GM12878 (cell line): Measurements from ENCODE around the gene ANTXR2. TPM values are rescaled to one million over a fixed set of nuclear protein-coding genes. Genes with fewer than 3 reads are reported as not detected.

Source experiments
- ATAC-seq: fragments of 200-7000 bp; cut with Tn5 transposase; 3 replicates; pipeline ENCODE4 v1.9.1; 2020; ENCODE audit warnings: mild to moderate bottlenecking, moderate library complexity
- BruUV-seq: library from RNA; stranded (reverse); fragments of 400-500 nt; replicated peaks from 2 replicates; lab custom pipeline; 2021; lab: Mats Ljungman, UMichigan
- CTCF ChIA-PET: fragments of 300-600 bp; sonication (Branson Sonifier 250); formaldehyde crosslinking; extraction: SDS; loops from one replicate; lab custom pipeline; 2021; ENCODE audit warnings: inconsistent platforms; lab: Yijun Ruan, JAX
- POLR2A ChIA-PET: fragments of 350-600 bp; formaldehyde crosslinking; extraction: SDS; loops from one replicate; lab custom pipeline; 2021; ENCODE audit warnings: inconsistent platforms; lab: Charles Lee
- RAD21 ChIA-PET: fragments of 300-600 bp; sonication (Branson Sonifier 250); formaldehyde crosslinking; loops from one replicate; lab custom pipeline; 2023; ENCODE audit warnings: antibody characterized with exemption; ENCODE audit not compliant: unreplicated experiment; lab: Charles Lee
- SMC1A ChIA-PET: fragments of 300-600 bp; sonication (Branson Sonifier 250); formaldehyde crosslinking; loops from one replicate; lab custom pipeline; 2023; ENCODE audit not compliant: unreplicated experiment, uncharacterized antibody; lab: Charles Lee
- DNase-seq: peaks from one replicate; pipeline ENCODE4 v3.0.0-alpha.2; 2011; ENCODE audit warnings: low read depth, low spot score
- FAIRE-seq: peaks from 3 replicates; lab custom pipeline; 2011; peaks lifted over from hg19 to GRCh38; lab: Jason Lieb, UNC
- H2AFZ ChIP-seq: 2 replicates; pipeline ENCODE4 v1.6.0; 2011; ENCODE audit warnings: low read depth, low read length, control low read depth; ENCODE audit not compliant: control insufficient read depth
- H3K27ac ChIP-seq: 2 replicates; pipeline ENCODE4 v1.5.1; 2011; ENCODE audit warnings: control low read depth; ENCODE audit not compliant: control insufficient read depth, insufficient read depth
- H3K27me3 ChIP-seq, 2 experiments: replicated peaks in 1 of 2; 2 replicates each; pipeline versions ENCODE4 v1.6.0 to v1.6.1; 2011; ENCODE audit warnings: low read length in 1 of 2; ENCODE audit not compliant: control insufficient read depth in 2 of 2, insufficient read depth in 2 of 2
- H3K36me3 ChIP-seq, 2 experiments: 2 replicates each; pipeline ENCODE4 v1.5.1; 2011; ENCODE audit warnings: low read length in 1 of 2; ENCODE audit not compliant: control insufficient read depth in 2 of 2, insufficient read depth in 2 of 2
- H3K4me1 ChIP-seq: 2 replicates; pipeline ENCODE4 v1.6.1; 2011; ENCODE audit warnings: mild to moderate bottlenecking, low read length, moderate library complexity, mixed read lengths; ENCODE audit not compliant: control insufficient read depth, insufficient read depth
- H3K4me2 ChIP-seq: 2 replicates; pipeline ENCODE4 v1.6.0; 2011; ENCODE audit warnings: control low read depth; ENCODE audit not compliant: control insufficient read depth, insufficient read depth
- H3K4me3 ChIP-seq: fragments of 200-600 bp; sonication (generic); 2 replicates; pipeline ENCODE4 v1.5.1; 2016
- H3K79me2 ChIP-seq: 2 replicates; pipeline ENCODE4 v1.6.0; 2011; ENCODE audit warnings: low read length; ENCODE audit not compliant: control insufficient read depth, insufficient read depth
- H3K9ac ChIP-seq: 2 replicates; pipeline ENCODE4 v1.8.0; 2011; ENCODE audit warnings: low read length, control low read depth, mixed read lengths; ENCODE audit not compliant: control insufficient read depth, insufficient read depth
- H3K9me3 ChIP-seq: replicated peaks from 3 replicates; pipeline ENCODE4 v1.5.1; 2011; ENCODE audit warnings: mild to moderate bottlenecking, low read length; ENCODE audit not compliant: control insufficient read depth, insufficient read depth
- H4K20me1 ChIP-seq: 2 replicates; pipeline ENCODE4 v1.6.0; 2011; ENCODE audit not compliant: control insufficient read depth, insufficient read depth
- ASH2L ChIP-seq: fragments of 300-600, 200-600 bp; sonication (generic); IDR thresholded peaks from 2 replicates; pipeline ENCODE4 v1.6.1; 2017; ENCODE audit warnings: low read depth, mild to moderate bottlenecking, borderline replicate concordance
- ATF3 ChIP-seq: IDR thresholded peaks from 2 replicates; pipeline ENCODE4 v1.6.1; 2011; ENCODE audit warnings: low read depth, mild to moderate bottlenecking, low read length, moderate library complexity, borderline replicate concordance; ENCODE audit errors: extremely low read depth
- ELK1 ChIP-seq: IDR thresholded peaks from 2 replicates; pipeline ENCODE4 v1.6.1; 2012; ENCODE audit warnings: low read depth, low read length, improper control_type of control experiment
- MEF2B ChIP-seq: fragments of 450-650 bp; IDR thresholded peaks from 2 replicates; pipeline ENCODE4 v1.6.1; 2018; ENCODE audit warnings: mild to moderate bottlenecking, moderate library complexity; ENCODE audit not compliant: partially characterized antibody, poor library complexity, severe bottlenecking
- MTA2 ChIP-seq: fragments of 450-650 bp; IDR thresholded peaks from 2 replicates; pipeline ENCODE4 v1.6.1; 2016; ENCODE audit warnings: low read depth, mild to moderate bottlenecking, moderate library complexity
- PAX8 ChIP-seq: fragments of 450-650 bp; IDR thresholded peaks from 2 replicates; pipeline ENCODE4 v1.6.1; 2017; ENCODE audit warnings: mild to moderate bottlenecking, moderate library complexity
- PKNOX1 ChIP-seq: fragments of 450-650 bp; IDR thresholded peaks from 2 replicates; pipeline ENCODE4 v1.6.1; 2016; ENCODE audit warnings: mild to moderate bottlenecking
- POLR2A ChIP-seq: IDR thresholded peaks from 2 replicates; pipeline ENCODE4 v1.6.1; 2011; ENCODE audit warnings: low read depth, mild to moderate bottlenecking, low read length
- SIN3A ChIP-seq: IDR thresholded peaks from 2 replicates; pipeline ENCODE4 v1.6.1; 2012; ENCODE audit warnings: low read depth, low read length, improper control_type of control experiment
- SIX5 ChIP-seq: IDR thresholded peaks from 2 replicates; pipeline ENCODE4 v1.6.1; 2011; ENCODE audit warnings: mild to moderate bottlenecking, low read depth, low read length, moderate library complexity; ENCODE audit not compliant: severe bottlenecking
- SMAD1 ChIP-seq: fragments of 450-650 bp; IDR thresholded peaks from 2 replicates; pipeline ENCODE4 v1.6.1; 2018; ENCODE audit warnings: mild to moderate bottlenecking, low read depth; ENCODE audit not compliant: partially characterized antibody
- TCF12 ChIP-seq: IDR thresholded peaks from 2 replicates; pipeline ENCODE4 v1.6.1; 2011; ENCODE audit warnings: low read depth, mild to moderate bottlenecking, low read length
- TCF3 ChIP-seq: IDR thresholded peaks from 2 replicates; pipeline ENCODE4 v1.6.1; 2012; ENCODE audit warnings: low read depth, mild to moderate bottlenecking, low read length, borderline replicate concordance; ENCODE audit not compliant: insufficient read depth
- WGBS: methylation state at CpG from one replicate; pipeline ENCODE4 v1.1.6; 2016; ENCODE audit warnings: low lambda C conversion rate; ENCODE audit not compliant: insufficient replicate concordance, insufficient coverage; ENCODE audit errors: missing lambda C conversion rate; 5-methylcytosine and 5-hydroxymethylcytosine counted together
- in situ Hi-C: fragments of 300-500 bp; cut with MboI; formaldehyde crosslinking; loops from 9 replicates; pipeline ENCODE4 v1.14.3; 2018; ENCODE audit warnings: mixed read lengths
- intact Hi-C: fragments of 100-400 bp; cut with micrococcal nuclease; formaldehyde crosslinking; loops from one replicate; pipeline ENCODE4 v1.14.2; 2022; ENCODE audit not compliant: unreplicated experiment
- polyA plus RNA-seq, 11 experiments: library from polyadenylated mRNA; depleted of rRNA in 4 of 11; unstranded in 6 of 11; stranded (reverse) in 5 of 11; fragments of >200 nt; fragmentation: Nextera tagmentation in 4 of 11; fragmentation: Illumina TruSeq in 1 of 11; extraction: Ambion mirVana in 4 of 11; extraction: Trizol in 1 of 11; gene quantifications; 1 replicate in 1 of 11; 2 replicates in 10 of 11; pipeline versions ENCODE4 v1.2.1 to v1.2.3, GENCODE V29; 2011 to 2016; ENCODE audit warnings: inconsistent platforms in 2 of 11, missing spikeins in 2 of 11, low read depth in 1 of 11
- total RNA-seq, 4 experiments: library from RNA; depleted of rRNA in 3 of 4; stranded (reverse); fragments of >200 nt in 3 of 4; fragmentation: Illumina TruSeq in 1 of 4; extraction: Trizol in 1 of 4; gene quantifications; 2 replicates each; pipeline versions ENCODE4 v1.2.1 to v1.2.3, GENCODE V29; 2013 to 2021
- TF ChIP-seq, protein P1 (sequence below): IDR thresholded peaks from 2 replicates; pipeline ENCODE4 v1.6.1; 2011; ENCODE audit warnings: borderline replicate concordance, low read depth, mild to moderate bottlenecking, moderate library complexity, mixed read lengths, low read length; ENCODE audit not compliant: insufficient read depth; ENCODE audit errors: extremely low read length
- TF ChIP-seq, protein P2 (sequence below): fragments of 450-650 bp; IDR thresholded peaks from 2 replicates; pipeline ENCODE4 v1.6.1; 2014; ENCODE audit warnings: mild to moderate bottlenecking
- TF ChIP-seq, protein P3 (sequence below): fragments of 450-650 bp; IDR thresholded peaks from 2 replicates; pipeline ENCODE4 v1.6.1; 2016; ENCODE audit warnings: mild to moderate bottlenecking, moderate library complexity, borderline replicate concordance

Gene ANTXR2
- total and polyA plus RNA-seq, 10 of the 15 experiments (the other 5 are each of a cell fraction or from before 2014, with no cell fraction given), result 1.4 to 8.9 (median 5.7) TPM

DNA sequence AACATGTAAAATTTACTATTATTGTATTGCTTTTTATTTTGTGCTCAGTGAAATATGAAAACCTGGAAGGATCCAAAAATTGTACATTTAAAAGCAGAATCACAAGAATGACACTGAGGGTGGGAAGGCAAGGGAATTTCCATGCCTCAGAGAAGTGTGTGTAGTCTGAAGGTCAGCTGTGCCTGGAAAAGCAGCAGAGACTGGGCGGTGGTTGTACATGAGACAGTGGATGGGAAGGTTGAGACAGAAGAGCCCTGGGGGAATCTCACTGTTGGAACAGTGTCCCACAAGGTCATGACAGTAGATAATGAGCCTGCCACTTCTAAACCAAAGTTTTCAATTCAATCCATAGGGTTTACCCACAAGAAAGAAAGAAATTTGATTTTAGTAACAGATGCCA, 17.1 kb upstream of the ANTXR2 start:
- no peak overlapping the region for H2AFZ ChIP-seq
- H3K4me3 ChIP-seq, result no peak overlapping the region
- ATAC-seq (no peak), FAIRE-seq (no peak), DNase-seq (no peak)
- in situ Hi-C loops (no loop called here), intact Hi-C loops (no loop called here)
- ChIA-PET RAD21 (interaction anchor here (1.2 to 1.6 kb wide), 2 partner anchors 17 to 41 kb away, joined by 3 to 4 read pairs; no protein-coding TSS in a partner anchor), SMC1A (interaction anchor here (1.1 to 2.1 kb wide), 4 partner anchors 13 to 95 kb away, joined by 3 to 6 read pairs (median 4); partner anchors contain the start of gene ANTXR2), CTCF (no interaction called here), POLR2A (no interaction called here)
- no peaks in the 10 kb centered on the region for H3K4me1 ChIP-seq
- no peaks in the 10 kb centered on the region for H3K36me3 ChIP-seq
- no peak overlapping the region for H3K4me2 ChIP-seq
- H3K9me3 ChIP-seq, result no peaks in the 10 kb centered on the region
- H3K9ac ChIP-seq, result no peak overlapping the region
- WGBS, result 92% methylated on average over 1 of the region's 1 CpG
- H3K27ac ChIP-seq, result no peak overlapping the region
- no peaks in the 10 kb centered on the region for H3K79me2 ChIP-seq
- no peaks in the 10 kb centered on the region for H4K20me1 ChIP-seq
- no peaks in the 10 kb centered on the region for H3K27me3 ChIP-seq
- no TSS peak for BruUV-seq
- TF ChIP-seq POLR2A, result no peak
- no peak for TF ChIP-seq MEF2B
- TF ChIP-seq PKNOX1, result no peak
- no peak for TF ChIP-seq TCF12
- no peak for TF ChIP-seq SIN3A
- TF ChIP-seq ASH2L, result no peak
- TF ChIP-seq TCF3, result no peak
- TF ChIP-seq, protein P1, sequence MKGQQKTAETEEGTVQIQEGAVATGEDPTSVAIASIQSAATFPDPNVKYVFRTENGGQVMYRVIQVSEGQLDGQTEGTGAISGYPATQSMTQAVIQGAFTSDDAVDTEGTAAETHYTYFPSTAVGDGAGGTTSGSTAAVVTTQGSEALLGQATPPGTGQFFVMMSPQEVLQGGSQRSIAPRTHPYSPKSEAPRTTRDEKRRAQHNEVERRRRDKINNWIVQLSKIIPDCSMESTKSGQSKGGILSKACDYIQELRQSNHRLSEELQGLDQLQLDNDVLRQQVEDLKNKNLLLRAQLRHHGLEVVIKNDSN, result no peak
- TF ChIP-seq ELK1, result no peak
- TF ChIP-seq, protein P2, sequence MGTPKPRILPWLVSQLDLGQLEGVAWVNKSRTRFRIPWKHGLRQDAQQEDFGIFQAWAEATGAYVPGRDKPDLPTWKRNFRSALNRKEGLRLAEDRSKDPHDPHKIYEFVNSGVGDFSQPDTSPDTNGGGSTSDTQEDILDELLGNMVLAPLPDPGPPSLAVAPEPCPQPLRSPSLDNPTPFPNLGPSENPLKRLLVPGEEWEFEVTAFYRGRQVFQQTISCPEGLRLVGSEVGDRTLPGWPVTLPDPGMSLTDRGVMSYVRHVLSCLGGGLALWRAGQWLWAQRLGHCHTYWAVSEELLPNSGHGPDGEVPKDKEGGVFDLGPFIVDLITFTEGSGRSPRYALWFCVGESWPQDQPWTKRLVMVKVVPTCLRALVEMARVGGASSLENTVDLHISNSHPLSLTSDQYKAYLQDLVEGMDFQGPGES, result no peak
- no peak for TF ChIP-seq SIX5
- no peak for TF ChIP-seq PAX8
- no peak for TF ChIP-seq ATF3
- no peak for TF ChIP-seq SMAD1
- TF ChIP-seq, protein P3, sequence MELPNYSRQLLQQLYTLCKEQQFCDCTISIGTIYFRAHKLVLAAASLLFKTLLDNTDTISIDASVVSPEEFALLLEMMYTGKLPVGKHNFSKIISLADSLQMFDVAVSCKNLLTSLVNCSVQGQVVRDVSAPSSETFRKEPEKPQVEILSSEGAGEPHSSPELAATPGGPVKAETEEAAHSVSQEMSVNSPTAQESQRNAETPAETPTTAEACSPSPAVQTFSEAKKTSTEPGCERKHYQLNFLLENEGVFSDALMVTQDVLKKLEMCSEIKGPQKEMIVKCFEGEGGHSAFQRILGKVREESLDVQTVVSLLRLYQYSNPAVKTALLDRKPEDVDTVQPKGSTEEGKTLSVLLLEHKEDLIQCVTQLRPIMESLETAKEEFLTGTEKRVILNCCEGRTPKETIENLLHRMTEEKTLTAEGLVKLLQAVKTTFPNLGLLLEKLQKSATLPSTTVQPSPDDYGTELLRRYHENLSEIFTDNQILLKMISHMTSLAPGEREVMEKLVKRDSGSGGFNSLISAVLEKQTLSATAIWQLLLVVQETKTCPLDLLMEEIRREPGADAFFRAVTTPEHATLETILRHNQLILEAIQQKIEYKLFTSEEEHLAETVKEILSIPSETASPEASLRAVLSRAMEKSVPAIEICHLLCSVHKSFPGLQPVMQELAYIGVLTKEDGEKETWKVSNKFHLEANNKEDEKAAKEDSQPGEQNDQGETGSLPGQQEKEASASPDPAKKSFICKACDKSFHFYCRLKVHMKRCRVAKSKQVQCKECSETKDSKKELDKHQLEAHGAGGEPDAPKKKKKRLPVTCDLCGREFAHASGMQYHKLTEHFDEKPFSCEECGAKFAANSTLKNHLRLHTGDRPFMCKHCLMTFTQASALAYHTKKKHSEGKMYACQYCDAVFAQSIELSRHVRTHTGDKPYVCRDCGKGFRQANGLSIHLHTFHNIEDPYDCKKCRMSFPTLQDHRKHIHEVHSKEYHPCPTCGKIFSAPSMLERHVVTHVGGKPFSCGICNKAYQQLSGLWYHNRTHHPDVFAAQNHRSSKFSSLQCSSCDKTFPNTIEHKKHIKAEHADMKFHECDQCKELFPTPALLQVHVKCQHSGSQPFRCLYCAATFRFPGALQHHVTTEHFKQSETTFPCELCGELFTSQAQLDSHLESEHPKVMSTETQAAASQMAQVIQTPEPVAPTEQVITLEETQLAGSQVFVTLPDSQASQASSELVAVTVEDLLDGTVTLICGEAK, result no peak
- no peak for TF ChIP-seq MTA2
